Measurements from ENCODE around the gene CREG1. TPM values are rescaled to one million over a fixed set of nuclear protein-coding genes. Genes with fewer than 3 reads are reported as not detected.

Gene CREG1
- total RNA-seq, 1 experiment from 2014 or later: 102 TPM

DNA sequence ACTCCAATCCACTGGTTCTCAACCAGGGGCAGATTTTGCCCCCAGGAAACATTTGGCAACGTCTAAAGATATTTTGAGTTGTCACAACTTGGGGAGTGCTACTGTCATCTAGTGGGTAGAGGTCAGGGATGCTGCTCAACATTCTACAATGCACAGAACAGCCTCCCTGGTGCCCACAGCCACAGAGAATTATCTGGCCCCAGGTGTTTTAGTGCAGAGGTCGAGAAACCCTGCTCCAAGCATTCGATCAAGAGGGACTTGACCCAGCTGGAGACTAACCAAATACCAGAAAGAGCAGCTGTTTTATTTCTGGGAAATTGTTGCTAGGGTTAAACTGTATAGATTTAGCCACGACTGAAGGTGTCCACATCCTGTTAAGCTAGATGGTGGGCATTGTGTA is 54.5 kb downstream of the CREG1 start:
- H2AFZ ChIP-seq (ENCODE audit: low read length): no peak overlapping the region
- no peaks in the 10 kb centered on the region for H4K20me1 ChIP-seq (ENCODE audit: insufficient read depth, low read depth, low read length)
- H3K27ac ChIP-seq (ENCODE audit: low read length): peak overlapping the region; percentile 97
- peak overlapping the region; percentile 66 for H3K9ac ChIP-seq (ENCODE audit: low read length)
- H3K4me1 ChIP-seq (ENCODE audit: low read length): peaks cover 68% of the 10 kb centered on the region
- H3K4me2 ChIP-seq (ENCODE audit: low read depth, low read length, poor library complexity, severe bottlenecking): peak overlapping the region; percentile 69
- no peaks in the 10 kb centered on the region for H3K9me2 ChIP-seq (replicated peaks; ENCODE audit: insufficient read depth, low read length)
- H3K4me3 ChIP-seq (ENCODE audit: low read length): peak overlapping the region; percentile 48; the same call in 1 of the 2 replicates
- no peaks in the 10 kb centered on the region for H3K36me3 ChIP-seq (ENCODE audit: insufficient read depth, low read length)
- no peaks in the 10 kb centered on the region for H3K9me3 ChIP-seq (ENCODE audit: low read length)
- peak; percentile 73 for DNase-seq
- H3K27me3 ChIP-seq (ENCODE audit: low read length): no peaks in the 10 kb centered on the region
- no peaks in the 10 kb centered on the region for H3K79me2 ChIP-seq (ENCODE audit: low read length)

DNA sequence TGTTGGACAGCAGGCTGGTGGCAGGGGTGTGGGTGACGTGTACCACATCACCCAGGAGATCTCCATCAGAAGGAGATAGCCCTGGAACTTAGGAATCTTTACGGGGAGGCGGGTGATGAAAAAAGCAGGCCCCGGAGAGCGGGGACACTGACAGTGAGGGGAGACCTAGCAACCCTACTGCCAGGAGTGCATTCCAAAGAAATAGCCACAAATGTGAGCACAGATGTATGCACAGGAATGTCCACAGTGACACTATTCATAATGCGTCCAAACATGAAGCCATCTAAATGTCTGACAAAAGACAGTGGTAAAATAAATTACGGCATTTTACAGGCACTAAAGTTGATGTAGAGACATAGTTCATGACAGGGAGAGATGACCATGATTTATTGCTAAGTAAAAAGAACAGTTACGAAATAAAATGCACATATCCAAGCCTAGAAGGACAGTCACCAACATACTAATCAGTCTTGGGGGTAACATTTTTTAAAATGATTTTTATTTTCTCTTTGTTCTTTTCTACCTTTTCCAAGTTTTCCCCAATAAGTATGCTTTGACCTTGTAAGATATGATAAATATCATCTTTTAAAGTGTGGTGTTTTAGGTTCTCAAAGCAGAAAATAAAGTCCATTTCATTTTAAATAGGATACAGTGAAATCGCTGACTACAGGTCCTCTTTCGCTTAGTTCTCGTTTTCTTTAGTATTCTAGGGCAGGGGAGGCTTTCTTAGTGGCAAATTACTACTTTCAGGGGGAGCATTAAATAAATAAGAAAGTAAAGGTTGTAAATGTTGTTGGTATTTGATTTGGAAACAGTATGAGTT is 56.6 kb downstream of the CREG1 start:
- DNase-seq: no peak
- H3K9ac ChIP-seq (ENCODE audit: low read length): no peak overlapping the region
- H3K27me3 ChIP-seq (ENCODE audit: low read length): no peaks in the 10 kb centered on the region
- no peaks in the 10 kb centered on the region for H3K9me3 ChIP-seq (ENCODE audit: low read length)
- no peak overlapping the region for H3K4me3 ChIP-seq (ENCODE audit: low read length)
- peaks cover 56% of the 10 kb centered on the region for H3K4me1 ChIP-seq (ENCODE audit: low read length)
- H3K27ac ChIP-seq (ENCODE audit: low read length): no peak overlapping the region
- H2AFZ ChIP-seq (ENCODE audit: low read length): no peak overlapping the region
- no peaks in the 10 kb centered on the region for H3K79me2 ChIP-seq (ENCODE audit: low read length)
- no peaks in the 10 kb centered on the region for H3K9me2 ChIP-seq (replicated peaks; ENCODE audit: insufficient read depth, low read length)
- H3K36me3 ChIP-seq (ENCODE audit: insufficient read depth, low read length): no peaks in the 10 kb centered on the region
- H4K20me1 ChIP-seq (ENCODE audit: insufficient read depth, low read depth, low read length): no peaks in the 10 kb centered on the region
- no peak overlapping the region for H3K4me2 ChIP-seq (ENCODE audit: low read depth, low read length, poor library complexity, severe bottlenecking)

- H3K79me2 ChIP-seq (ENCODE audit: low read length): no peaks in the 10 kb centered on the region
- H4K20me1 ChIP-seq (ENCODE audit: insufficient read depth, low read depth, low read length): no peaks in the 10 kb centered on the region
- H3K27ac ChIP-seq (ENCODE audit: low read length): no peak overlapping the region
- DNase-seq: no peak
- peaks cover 21% of the 10 kb centered on the region for H3K4me1 ChIP-seq (ENCODE audit: low read length)
- H3K9me3 ChIP-seq (ENCODE audit: low read length): no peaks in the 10 kb centered on the region
- H3K9me2 ChIP-seq (replicated peaks; ENCODE audit: insufficient read depth, low read length): no peaks in the 10 kb centered on the region
- no peak overlapping the region for H3K4me3 ChIP-seq (ENCODE audit: low read length)
- no peak overlapping the region for H2AFZ ChIP-seq (ENCODE audit: low read length)
- no peaks in the 10 kb centered on the region for H3K36me3 ChIP-seq (ENCODE audit: insufficient read depth, low read length)
- H3K9ac ChIP-seq (ENCODE audit: low read length): no peak overlapping the region
- H3K4me2 ChIP-seq (ENCODE audit: low read depth, low read length, poor library complexity, severe bottlenecking): no peak overlapping the region
- H3K27me3 ChIP-seq (ENCODE audit: low read length): no peaks in the 10 kb centered on the region
Measured at GRCh38 chr1:167493372-167493771, 60.2 kb downstream of the CREG1 start.

GRCh38 chr1:167492481-167492910 is 61.1 kb downstream of the CREG1 start:
- no peak overlapping the region for H3K9ac ChIP-seq (ENCODE audit: low read length)
- H3K4me3 ChIP-seq (ENCODE audit: low read length): no peak overlapping the region

GRCh38 chr1:167491586-167492461 is 61.7 kb downstream of the CREG1 start:
- Histone ChIP-seq H3K4me2 (ENCODE audit: low read depth, low read length, poor library complexity, severe bottlenecking) (no peak overlapping the region), H3K9ac (ENCODE audit: low read length) (no peak overlapping the region), H4K20me1 (ENCODE audit: insufficient read depth, low read depth, low read length) (no peaks in the 10 kb centered on the region), H3K4me3 (ENCODE audit: low read length) (no peak overlapping the region), H3K36me3 (ENCODE audit: insufficient read depth, low read length) (no peaks in the 10 kb centered on the region), H3K4me1 (ENCODE audit: low read length) (peaks cover 8% of the 10 kb centered on the region), H3K27ac (ENCODE audit: low read length) (no peak overlapping the region), H3K79me2 (ENCODE audit: low read length) (no peaks in the 10 kb centered on the region), H3K9me3 (ENCODE audit: low read length) (no peaks in the 10 kb centered on the region), H3K9me2 (replicated peaks; ENCODE audit: insufficient read depth, low read length) (no peaks in the 10 kb centered on the region), H2AFZ (ENCODE audit: low read length) (no peak overlapping the region), H3K27me3 (ENCODE audit: low read length) (no peaks in the 10 kb centered on the region)
- DNase-seq: no peak

More at GRCh38 chr1:167492481-167492910, 61.1 kb downstream of the CREG1 start:
- Histone ChIP-seq H3K79me2 (ENCODE audit: low read length) (no peaks in the 10 kb centered on the region), H4K20me1 (ENCODE audit: insufficient read depth, low read depth, low read length) (no peaks in the 10 kb centered on the region), H3K4me1 (ENCODE audit: low read length) (peaks cover 12% of the 10 kb centered on the region), H3K9me2 (replicated peaks; ENCODE audit: insufficient read depth, low read length) (no peaks in the 10 kb centered on the region), H3K27ac (ENCODE audit: low read length) (no peak overlapping the region), H3K9me3 (ENCODE audit: low read length) (no peaks in the 10 kb centered on the region), H2AFZ (ENCODE audit: low read length) (no peak overlapping the region), H3K36me3 (ENCODE audit: insufficient read depth, low read length) (no peaks in the 10 kb centered on the region), H3K4me2 (ENCODE audit: low read depth, low read length, poor library complexity, severe bottlenecking) (no peak overlapping the region), H3K27me3 (ENCODE audit: low read length) (no peaks in the 10 kb centered on the region)
- DNase-seq: no peak

Other genes starting within 250 kb of the CREG1 start
- gene CD247, start 35.2 kb downstream of the CREG1 start, total RNA-seq (2014; rRNA removed; shearing (Covaris generic); ENCODE audit: low replicate concordance): 41.3 and 56.1 TPM in 2 replicates
- 85.4 and 116 TPM in 2 replicates for gene RCSD1, start 76.5 kb upstream of the CREG1 start, total RNA-seq (2014; rRNA removed; shearing (Covaris generic); ENCODE audit: low replicate concordance)
- 13.5 and 24.9 TPM in 2 replicates for gene MPZL1, start 168.2 kb upstream of the CREG1 start, total RNA-seq (2014; rRNA removed; shearing (Covaris generic); ENCODE audit: low replicate concordance)

Data from Karpas-422 (cell line).